ENCODE results near the gene B4GALT1. TPM values are rescaled to one million over a fixed set of nuclear protein-coding genes. Genes with fewer than 3 reads are reported as not detected.

Gene B4GALT1
- total and polyA plus RNA-seq, 2 donors from 2014 or later, result 33.0 to 163 TPM

DNA sequence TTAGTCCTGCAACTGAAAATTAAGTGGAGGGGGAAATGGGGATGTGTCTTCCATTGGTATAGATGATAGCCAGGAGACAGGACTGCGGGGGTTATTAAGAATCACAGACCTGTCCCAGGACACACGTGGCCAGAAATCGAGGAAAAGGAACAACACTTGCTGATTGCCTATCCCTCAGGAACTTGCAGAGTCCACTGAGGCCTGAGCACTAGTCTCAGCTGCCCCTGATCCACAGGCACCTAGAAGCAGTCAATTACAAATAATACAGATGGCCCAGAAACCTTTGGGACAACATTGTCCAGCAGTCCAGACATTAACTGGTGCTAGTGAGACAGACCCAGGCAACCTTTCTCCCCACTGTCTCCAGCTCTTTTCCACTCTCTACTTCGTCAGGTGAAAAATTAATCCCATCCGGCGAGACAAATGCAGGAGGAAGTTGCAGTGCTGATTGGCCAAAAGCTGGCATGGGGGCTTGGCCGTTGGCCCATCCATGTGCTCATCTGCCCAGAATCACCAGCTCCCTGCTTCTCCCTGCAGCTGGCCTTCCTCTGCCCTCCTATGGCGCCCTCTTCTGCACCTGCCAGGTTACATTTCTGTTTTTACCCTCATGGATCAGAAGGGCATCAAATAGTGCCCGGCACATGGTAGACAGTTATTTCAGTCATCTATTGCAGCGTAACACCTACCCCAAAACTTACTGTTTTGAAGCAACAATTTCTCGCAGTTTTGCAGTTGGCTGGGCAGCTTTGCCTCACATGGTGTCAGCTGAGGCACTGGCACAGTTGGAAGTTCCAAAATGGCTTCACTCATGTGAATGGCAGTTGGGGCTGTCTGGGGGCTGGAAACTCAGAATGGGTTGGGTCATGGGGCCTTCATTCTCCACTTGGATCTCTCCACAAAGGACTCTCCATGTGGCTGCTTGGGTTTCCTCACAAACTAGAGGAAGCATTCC is 3.6 kb upstream of the B4GALT1 start:
- H3K36me3 ChIP-seq (ENCODE audit: control insufficient read depth in 2 of 3, insufficient read depth in 3 of 3, low read length in 3 of 3), result no peaks in the 10 kb centered on the region
- FAIRE-seq (no peak), DNase-seq (peak in 4 of 5 donors; percentile 46 to 80 (median 60))
- intact Hi-C loops (cut with DNase I), result no loop called here
- no peak overlapping the region for H3K9ac ChIP-seq (ENCODE audit: low read length in 3 of 3)
- H3K9me3 ChIP-seq (ENCODE audit: control insufficient read depth in 2 of 3, insufficient read depth in 1 of 3, low read length in 3 of 3), result no peaks in the 10 kb centered on the region
- H3K27me3 ChIP-seq (ENCODE audit: control insufficient read depth, insufficient read depth, low read length), result no peaks in the 10 kb centered on the region
- H3K4me1 ChIP-seq (ENCODE audit: control insufficient read depth in 2 of 3, insufficient read depth in 2 of 3, low read depth in 1 of 3, low read length in 3 of 3), result peaks cover 2 to 22% (median 22%) of the 10 kb centered on the region in 3 donors
- peak overlapping the region; percentile 43 to 75 for H3K27ac ChIP-seq (ENCODE audit: low read depth in 2 of 2, low read length in 2 of 2)
- no peak overlapping the region for H3K4me3 ChIP-seq (ENCODE audit: low read length in 3 of 3)
- peak; percentile 56 for TF ChIP-seq CTCF (IDR thresholded peaks at IDR 0.05; ENCODE audit: borderline replicate concordance, extremely low read depth, insufficient read depth)

- FAIRE-seq (no peak), DNase-seq (no peak)
- TF ChIP-seq CTCF (IDR thresholded peaks at IDR 0.05; ENCODE audit: borderline replicate concordance, extremely low read depth, insufficient read depth), result no peak
Measured at GRCh38 chr9:33168941-33169544, 1.9 kb upstream of the B4GALT1 start.

DNA sequence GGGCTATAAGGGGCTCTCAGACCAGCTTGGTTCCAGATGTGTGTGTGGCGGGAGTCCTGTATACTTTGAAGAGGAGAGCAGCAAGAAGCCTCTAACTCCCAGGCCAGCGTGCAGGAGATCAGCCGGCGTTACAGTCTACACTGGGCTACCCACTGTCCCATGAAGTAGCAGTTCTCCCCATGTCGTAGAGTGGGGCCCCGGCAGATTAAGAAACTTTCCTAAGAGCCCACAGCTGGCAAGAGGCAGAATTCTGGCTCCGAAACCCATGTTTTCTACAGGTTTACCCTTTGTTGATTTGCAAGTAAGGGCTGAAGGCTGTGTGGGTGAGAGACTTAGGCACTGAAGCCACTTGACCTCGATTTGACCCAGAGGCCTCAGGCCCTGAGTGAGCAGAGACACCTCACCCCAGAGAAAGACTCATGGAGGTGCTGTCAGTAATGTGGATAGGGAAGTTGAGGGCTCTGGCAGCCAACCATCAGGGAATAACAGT is 881 bp upstream of the B4GALT1 start:
- FAIRE-seq (no peak), DNase-seq (peak in 2 of 5 donors; percentile 29 to 54)
- H3K4me1 ChIP-seq (ENCODE audit: control insufficient read depth in 2 of 3, insufficient read depth in 2 of 3, low read depth in 1 of 3, low read length in 3 of 3), result peaks cover 2 to 36% (median 36%) of the 10 kb centered on the region in 3 donors
- intact Hi-C loops (cut with DNase I), result no loop called here
- H3K27ac ChIP-seq (ENCODE audit: low read depth in 2 of 2, low read length in 2 of 2), result peak overlapping the region; percentile 92 to 94
- no peaks in the 10 kb centered on the region for H3K9me3 ChIP-seq (ENCODE audit: control insufficient read depth in 2 of 3, insufficient read depth in 1 of 3, low read length in 3 of 3)
- TF ChIP-seq CTCF (IDR thresholded peaks at IDR 0.05; ENCODE audit: borderline replicate concordance, extremely low read depth, insufficient read depth), result no peak
- H3K27me3 ChIP-seq (ENCODE audit: control insufficient read depth, insufficient read depth, low read length), result no peaks in the 10 kb centered on the region
- peak overlapping the region in 2 of 3 donors; percentile 27 to 77 for H3K9ac ChIP-seq (ENCODE audit: low read length in 3 of 3)
- no peaks in the 10 kb centered on the region for H3K36me3 ChIP-seq (ENCODE audit: control insufficient read depth in 2 of 3, insufficient read depth in 3 of 3, low read length in 3 of 3)
- peak overlapping the region; percentile 3 to 55 (median 49) for H3K4me3 ChIP-seq (ENCODE audit: low read length in 3 of 3)

More at GRCh38 chr9:33168941-33169544, 1.9 kb upstream of the B4GALT1 start:
- intact Hi-C loops (cut with DNase I), result no loop called here
- Histone ChIP-seq H3K27ac (ENCODE audit: low read depth in 2 of 2, low read length in 2 of 2) (peak overlapping the region in 1 of 2 donors; percentile 19), H3K4me1 (ENCODE audit: control insufficient read depth in 2 of 3, insufficient read depth in 2 of 3, low read depth in 1 of 3, low read length in 3 of 3) (peaks cover 2 to 29% (median 26%) of the 10 kb centered on the region in 3 donors), H3K9me3 (ENCODE audit: control insufficient read depth in 2 of 3, insufficient read depth in 1 of 3, low read length in 3 of 3) (no peaks in the 10 kb centered on the region), H3K4me3 (ENCODE audit: low read length in 3 of 3) (peak overlapping the region in 1 of 3 donors; percentile 55), H3K9ac (ENCODE audit: low read length in 3 of 3) (no peak overlapping the region), H3K27me3 (ENCODE audit: control insufficient read depth, insufficient read depth, low read length) (no peaks in the 10 kb centered on the region), H3K36me3 (ENCODE audit: control insufficient read depth in 2 of 3, insufficient read depth in 3 of 3, low read length in 3 of 3) (no peaks in the 10 kb centered on the region)
